K562 (cell line): ENCODE results near the gene LY6G6F. TPM values are rescaled to one million over a fixed set of nuclear protein-coding genes. Genes with fewer than 3 reads are reported as not detected.

ENCODE experiments used
- ADNP ChIP-seq: fragments of 200-800 bp; sonication (Bioruptor generic); IDR thresholded peaks from 2 replicates; pipeline ENCODE4 v1.6.1; 2016; ENCODE audit warnings: missing genetic modification characterization, missing compliant biosample characterization
- CBFA2T2 ChIP-seq: fragments of 450-650 bp; conservative IDR thresholded peaks from 2 replicates; pipeline ENCODE4 v1.6.1; 2017; ENCODE audit warnings: mild to moderate bottlenecking
- CEBPZ ChIP-seq: fragments of 150-350 bp; IDR thresholded peaks from 2 replicates; pipeline ENCODE4 v1.6.1; 2014; ENCODE audit warnings: low read depth, mild to moderate bottlenecking, low read length, borderline replicate concordance
- ELK1 ChIP-seq: sonication (generic); formaldehyde crosslinking; IDR thresholded peaks from 2 replicates; pipeline ENCODE4 v1.8.1; 2022; ENCODE audit warnings: missing genetic modification reagents
- HSF4 ChIP-seq: fragments of 250-450 bp; sonication (Bioruptor Pico); IDR thresholded peaks from 2 replicates; pipeline ENCODE4 v2.1.2; 2022; ENCODE audit warnings: mild to moderate bottlenecking, moderate library complexity, borderline replicate concordance
- MAX ChIP-seq: sonication (generic); formaldehyde crosslinking; IDR thresholded peaks from 2 replicates; pipeline ENCODE4 v1.9.0; 2022; ENCODE audit warnings: mild to moderate bottlenecking, missing genetic modification reagents
- MEIS2 ChIP-seq: fragments of 450-650 bp; IDR thresholded peaks from 2 replicates; pipeline ENCODE4 v1.6.1; 2014; ENCODE audit warnings: mild to moderate bottlenecking; ENCODE audit not compliant: partially characterized antibody
- SIN3A ChIP-seq, 2 experiments: fragments of 150-350 bp in 1 of 2; IDR thresholded peaks; 2 replicates each; pipeline ENCODE4 v1.6.1; 2011 to 2016; ENCODE audit warnings: borderline replicate concordance in 2 of 2, low read depth in 2 of 2, low read length in 2 of 2, mild to moderate bottlenecking in 2 of 2, moderate library complexity in 2 of 2; ENCODE audit not compliant: control insufficient read depth in 1 of 2
- STAT5A ChIP-seq: IDR thresholded peaks from 2 replicates; pipeline ENCODE4 v1.6.1; 2012; ENCODE audit warnings: low read length, inconsistent platforms, borderline replicate concordance
- TFAP4 ChIP-seq: sonication (generic); formaldehyde crosslinking; IDR thresholded peaks from 2 replicates; pipeline ENCODE4 v1.8.0; 2022; ENCODE audit warnings: missing genetic modification reagents, mild to moderate bottlenecking, moderate library complexity, borderline replicate concordance
- ZC3H11A ChIP-seq: IDR thresholded peaks from 2 replicates; pipeline ENCODE4 v1.6.1; 2012; ENCODE audit warnings: low read depth, low read length, improper control_type of control experiment
- ZNF398 ChIP-seq: fragments of 250-450 bp; sonication (Bioruptor Pico); IDR thresholded peaks from 2 replicates; pipeline ENCODE4 v1.8.0; 2021; ENCODE audit warnings: moderate library complexity, mild to moderate bottlenecking, inconsistent platforms
- ZSCAN29 ChIP-seq: fragments of 450-650 bp; IDR thresholded peaks from 2 replicates; pipeline ENCODE4 v1.6.1; 2017
- polyA plus RNA-seq, 8 experiments: library from polyadenylated mRNA; depleted of rRNA in 4 of 8; stranded (reverse) in 5 of 8; unstranded in 3 of 8; fragments of >200 nt; fragmentation: Nextera tagmentation in 2 of 8; fragmentation: Illumina TruSeq in 1 of 8; extraction: Ambion mirVana in 2 of 8; extraction: Trizol in 1 of 8; gene quantifications; 2 replicates each; pipeline versions ENCODE4 v1.2.1 to v1.2.3, GENCODE V29; 2011 to 2014; ENCODE audit warnings: inconsistent platforms in 1 of 8, missing spikeins in 1 of 8
- total RNA-seq, 7 experiments: library from RNA; depleted of rRNA in 6 of 7; stranded (reverse); fragments of >200 nt in 6 of 7; fragmentation: Illumina TruSeq in 2 of 7; extraction: Trizol in 2 of 7; gene quantifications; 2 replicates each; pipeline versions ENCODE4 v1.2.1 to v1.2.3, GENCODE V29; 2011 to 2021; ENCODE audit warnings: low replicate concordance in 1 of 7

LY6G6F gene
- total and polyA plus RNA-seq, 9 of the 15 experiments (the other 6 are each of a cell fraction or from before 2014, with no cell fraction given): 0.14 to 0.50 (median 0.28) TPM; not detected in 2

- TF ChIP-seq CEBPZ: no peak
- TF ChIP-seq SIN3A (IDR thresholded peaks at IDR 0.05; ENCODE audit: borderline replicate concordance in 2 of 2, control insufficient read depth in 1 of 2, low read depth in 2 of 2, low read length in 2 of 2): no peak
- peak; percentile 89 for TF ChIP-seq MEIS2
- TF ChIP-seq ADNP (tag): no peak
- TF ChIP-seq CBFA2T2: no peak
- no peak for TF ChIP-seq STAT5A
- no peak; the same call in 1 of the 2 replicates for TF ChIP-seq MAX (CRISPR knock-in tag)
- TF ChIP-seq ZSCAN29: no peak
- no peak for TF ChIP-seq TFAP4
- TF ChIP-seq ELK1 (CRISPR knock-in tag): no peak
- TF ChIP-seq HSF4 (CRISPR knock-in tag): no peak
- no peak for TF ChIP-seq ZNF398
- no peak for TF ChIP-seq ZC3H11A
Measured at GRCh38 chr6:31676904-31677303, 29.8 kb upstream of the LY6G6F start (continued).
